AG20443 (cell line): ENCODE data around the gene CNBD2.
A peak's percentile ranks its signal among the peaks of the same experiment; 100 is the strongest.
"Not testable (repeated sequence)": the region's sequence is repeated elsewhere in the genome, so short reads cannot be mapped to it uniquely, and the experiment has no call there.

Experiments used
- DNase-seq: peaks from one replicate; pipeline ENCODE4 v3.0.0; 2012; ENCODE audit warnings: low spot score, mixed read lengths

The CNBD2 gene

DNA sequence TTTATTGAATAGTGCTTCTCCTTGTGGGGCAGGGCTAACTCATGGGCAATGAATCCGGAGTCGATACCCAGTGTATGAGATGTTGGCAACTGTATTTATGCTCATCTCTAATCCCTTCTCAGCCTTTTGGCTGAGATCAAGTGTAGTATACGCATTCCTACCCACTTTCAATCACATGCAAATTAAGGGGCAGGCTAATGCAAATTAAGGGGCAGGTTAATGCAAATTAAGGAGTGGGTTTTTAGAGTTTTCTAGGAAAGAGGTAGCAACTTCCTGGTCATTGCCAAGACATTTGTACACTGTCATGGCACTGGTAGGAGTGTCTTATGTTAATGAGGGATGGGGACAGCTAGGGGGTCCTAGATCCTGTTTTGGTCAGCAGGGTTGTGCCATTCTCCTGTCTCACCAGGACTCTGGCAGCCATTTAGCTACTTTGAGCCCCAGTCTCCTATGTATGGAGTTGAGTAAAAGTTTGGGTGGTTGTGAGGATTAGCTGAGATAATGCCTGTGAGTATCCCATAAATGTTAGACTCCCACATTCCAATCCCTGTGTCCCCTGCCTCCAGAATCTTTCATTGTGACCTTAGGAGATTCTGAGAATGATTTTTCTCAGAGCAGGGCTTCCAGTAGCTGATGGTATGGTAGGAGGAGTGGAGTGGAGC is at the start of gene CNBD2:
CNBD2 (plus strand) TSS at position 612 of the 662 bp plus-strand sequence. CDS start 173 bp downstream, outside the sequence.
- no peak for DNase-seq

DNA sequence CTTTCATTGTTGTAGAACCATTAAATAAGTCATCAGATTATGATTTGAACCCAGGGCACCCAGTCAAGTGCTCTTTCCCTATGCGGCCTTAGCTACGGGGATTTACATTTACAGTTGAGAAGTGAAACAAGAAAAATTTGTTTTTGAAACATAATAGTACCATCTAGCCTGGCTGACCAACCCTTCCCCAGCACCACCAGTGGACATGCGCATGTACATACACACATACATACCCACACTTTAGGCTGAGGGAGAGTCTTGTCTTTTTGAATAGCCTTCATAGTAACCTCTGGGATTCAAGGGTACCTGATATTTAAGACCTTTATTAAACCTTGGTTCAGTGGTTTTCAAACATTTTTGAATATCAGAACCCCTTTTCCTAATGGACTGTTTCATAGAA is 47.9 kb upstream of the CNBD2 start:
- no peak for DNase-seq

DNA sequence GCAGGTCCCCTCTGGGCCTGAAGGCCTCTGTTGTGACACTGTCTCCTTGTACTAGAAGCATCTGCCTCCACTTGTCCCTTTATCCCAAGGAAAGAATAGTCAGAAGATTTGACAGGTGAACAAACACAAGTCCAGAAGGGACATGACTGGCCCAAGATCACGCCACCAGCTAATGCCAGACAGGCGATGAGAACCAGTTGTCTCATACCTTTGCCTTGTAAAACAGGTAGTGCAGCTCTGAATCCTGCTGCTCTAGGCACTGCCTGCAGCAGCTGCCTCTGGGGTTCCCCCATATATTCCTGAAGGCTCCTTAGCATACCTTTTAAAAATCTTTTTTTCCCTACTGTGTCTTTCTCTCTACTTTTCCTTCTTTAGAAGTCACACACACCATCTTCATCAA is 39.1 kb upstream of the CNBD2 start:
- DNase-seq, result no peak

DNA sequence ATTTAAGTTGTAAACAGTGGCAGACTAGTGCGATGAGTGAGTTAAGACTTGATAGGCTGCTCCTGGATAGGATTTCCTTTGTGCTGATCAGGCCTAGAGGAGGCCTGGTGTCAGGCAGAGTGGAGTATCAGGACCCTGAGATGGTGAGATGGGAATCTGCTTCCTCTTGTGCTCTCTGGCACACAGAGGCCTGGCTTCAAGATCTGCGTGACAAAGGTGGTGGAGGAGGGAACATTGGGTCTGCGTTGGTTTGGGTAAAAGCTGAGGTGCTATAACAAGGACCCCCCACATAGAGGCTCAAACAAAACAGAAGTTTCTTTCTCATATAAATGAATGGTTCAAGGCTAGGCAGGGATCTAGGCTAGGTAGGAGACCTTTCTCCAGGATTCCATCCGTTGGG is 34.3 kb upstream of the CNBD2 start:
- no peak for DNase-seq

DNA sequence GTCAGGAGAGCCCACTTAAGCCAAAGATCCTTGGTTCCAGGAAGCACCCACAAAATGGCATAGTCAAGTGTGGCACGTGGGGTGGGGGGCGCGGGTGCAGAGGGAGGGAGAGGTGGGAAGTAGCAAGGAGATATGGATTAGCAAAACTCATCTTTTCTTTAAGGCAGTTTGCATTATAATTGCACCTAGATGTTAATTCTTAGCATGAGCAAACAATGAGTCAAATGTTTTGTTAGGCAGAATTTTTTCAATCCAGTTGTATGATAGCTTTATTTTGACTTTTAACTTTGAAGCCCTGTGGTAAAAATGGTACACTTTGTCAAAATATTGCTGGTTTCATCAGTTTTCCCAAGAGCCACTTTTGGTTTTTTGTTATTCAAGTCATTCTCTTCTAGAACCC is 29.1 kb upstream of the CNBD2 start:
- no peak for DNase-seq

DNA sequence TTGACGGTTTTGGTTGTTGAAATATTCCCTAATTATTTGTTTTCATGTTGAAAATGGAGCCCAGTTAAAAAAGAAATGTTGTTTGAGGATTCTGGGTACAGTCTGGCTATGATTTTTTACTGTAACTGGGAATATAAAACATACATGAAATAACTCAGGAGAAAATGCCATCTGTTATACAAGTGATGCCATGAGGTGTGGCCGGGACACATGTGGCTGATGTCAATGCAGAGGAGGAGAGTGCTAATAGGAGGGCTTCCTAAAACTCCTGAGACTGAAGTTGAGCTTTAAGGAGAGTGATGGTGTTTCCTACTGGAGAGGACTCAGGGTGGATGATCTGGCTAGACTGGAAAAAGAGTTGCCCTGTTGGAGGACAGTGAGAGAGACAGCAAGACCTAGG is 26.8 kb upstream of the CNBD2 start:
- DNase-seq, result no peak

DNA sequence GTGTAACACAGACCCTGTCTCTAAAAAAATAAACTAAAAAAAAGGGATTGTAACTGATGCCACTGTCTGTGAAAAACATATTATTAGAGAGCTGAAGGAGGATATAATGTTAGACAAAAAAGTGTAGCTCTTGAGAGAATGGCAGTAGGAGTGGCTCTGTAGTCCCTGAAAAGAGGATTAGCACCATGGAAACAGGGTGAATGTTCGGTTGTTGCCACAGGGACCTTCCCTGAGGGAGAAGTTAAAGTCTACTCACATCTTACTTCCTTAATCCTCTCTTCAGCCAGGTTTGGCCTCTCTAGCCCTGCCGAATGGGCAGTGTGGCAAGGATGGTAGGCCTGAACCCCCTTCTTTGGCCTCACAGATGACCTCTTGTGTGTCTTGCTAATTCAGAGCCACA is 26.1 kb upstream of the CNBD2 start:
- DNase-seq, result no peak

DNA sequence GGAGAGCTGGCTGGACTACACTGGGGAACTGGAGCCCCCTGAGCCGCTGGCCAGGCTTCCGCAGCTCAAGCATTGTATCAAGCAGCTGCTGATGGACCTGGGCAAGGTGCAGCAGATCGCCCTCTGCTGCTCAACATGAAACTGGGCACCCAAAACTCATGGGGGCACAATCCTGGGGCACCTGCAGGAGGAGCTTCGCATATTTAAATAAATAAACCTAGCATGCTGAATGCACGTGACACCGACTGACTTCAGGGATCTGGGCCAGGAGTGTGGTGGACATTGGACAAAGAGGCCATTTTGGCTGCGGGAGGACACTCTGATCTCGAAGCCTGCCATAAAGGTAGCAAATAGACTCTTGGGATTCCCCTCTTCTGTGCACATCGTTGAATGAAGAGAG is 20.9 kb upstream of the CNBD2 start:
- DNase-seq, result peak; percentile 30

DNA sequence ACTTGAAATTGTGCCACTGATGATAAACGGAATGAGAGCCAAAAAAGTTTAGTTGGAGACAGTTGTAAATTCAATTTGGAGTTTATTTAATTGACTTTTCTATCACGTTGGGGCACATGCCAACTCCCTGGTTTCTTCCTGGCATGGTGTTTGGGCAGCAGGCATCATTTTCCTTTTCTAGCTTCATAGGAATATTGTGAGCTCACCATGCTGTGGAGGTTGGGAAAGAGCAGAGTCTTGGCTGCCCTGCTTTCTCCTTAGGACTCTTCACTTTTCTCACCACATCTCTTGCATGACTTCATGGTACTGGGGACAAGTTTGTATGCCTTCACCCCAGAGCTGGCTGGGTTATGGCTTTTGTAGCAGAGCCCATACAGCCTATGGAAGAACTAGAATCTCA is 20.5 kb upstream of the CNBD2 start:
- DNase-seq, result no peak

DNA sequence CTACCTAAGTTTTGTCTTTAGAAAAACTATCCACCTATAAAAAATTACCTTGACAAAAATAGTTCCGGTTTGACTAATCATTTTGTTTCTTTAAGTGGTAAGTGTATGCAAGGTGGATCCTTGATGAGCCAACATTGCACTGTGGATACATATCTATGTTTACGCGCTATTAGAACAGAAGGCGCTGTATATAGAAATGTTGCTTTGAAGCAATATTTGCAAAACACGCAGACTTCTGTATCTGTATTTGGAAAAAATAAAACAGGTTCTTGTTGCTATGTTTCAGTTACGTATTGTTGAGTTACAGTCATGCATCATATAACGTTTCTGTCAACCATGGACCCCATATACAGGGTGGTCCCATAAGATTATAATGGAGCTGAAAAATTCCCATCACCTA is 18.3 kb upstream of the CNBD2 start:
- DNase-seq, result no peak

DNA sequence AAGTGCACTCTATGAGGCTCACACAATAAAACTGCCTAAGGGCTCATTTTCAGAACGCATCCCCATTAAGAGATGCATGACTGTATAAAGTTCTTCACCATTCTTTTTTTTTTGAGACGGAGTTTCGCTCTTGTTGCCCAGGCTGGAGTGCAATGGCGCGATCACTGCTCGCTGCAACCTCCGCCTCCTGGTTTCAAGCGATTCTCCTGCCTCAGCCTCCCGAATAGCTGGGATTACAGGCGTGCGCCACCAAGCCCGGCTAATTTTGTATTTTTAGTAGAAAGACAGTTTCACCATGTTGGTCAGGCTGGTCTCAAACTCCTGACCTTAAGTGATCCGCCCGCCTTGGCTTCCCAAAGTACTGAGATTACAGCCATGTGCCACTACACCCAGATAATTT is 16.3 kb upstream of the CNBD2 start:
- not testable (repeated sequence) for DNase-seq

DNA sequence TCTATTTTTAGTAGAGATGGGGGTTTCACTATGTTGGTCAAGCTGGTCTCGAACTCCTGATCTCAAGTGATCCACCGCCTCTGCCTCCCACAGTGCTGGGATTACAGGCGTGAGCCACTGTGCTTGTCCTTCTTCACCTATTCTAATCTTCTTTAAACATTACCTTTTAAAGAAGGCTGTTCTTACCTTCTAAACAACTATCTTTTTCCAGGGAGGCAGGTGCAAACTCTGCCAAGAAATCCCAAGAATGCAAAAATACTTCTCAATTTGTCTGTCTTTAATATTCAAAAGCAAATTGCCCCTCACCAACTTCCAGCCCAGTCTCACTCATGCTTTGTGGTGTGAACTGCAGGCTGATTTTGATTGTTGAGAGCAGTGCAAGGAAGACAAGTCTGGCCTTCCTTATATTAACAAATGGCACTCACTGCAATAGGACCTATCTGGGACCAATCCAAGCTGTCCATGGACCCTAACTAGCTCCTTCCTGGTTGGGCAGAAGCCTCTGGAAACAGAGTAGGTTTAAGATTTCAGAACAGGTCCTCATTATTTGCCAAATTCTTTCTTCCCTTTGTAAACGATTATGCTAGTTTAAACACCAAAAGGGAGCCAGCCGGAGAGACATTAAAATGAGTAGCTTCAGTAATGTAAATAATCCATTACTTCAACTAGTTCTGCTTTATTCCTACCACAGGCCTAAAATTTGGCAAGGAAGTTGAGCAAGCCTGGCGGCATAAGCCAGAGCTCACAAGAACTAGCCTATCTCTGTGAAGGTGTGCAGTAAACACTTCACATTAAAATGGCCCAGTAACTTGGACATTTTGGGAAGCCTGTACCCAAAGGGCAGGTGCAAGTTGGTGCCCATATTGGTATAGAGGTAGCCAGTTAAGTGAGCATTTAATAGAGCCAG is 15.7 kb upstream of the CNBD2 start:
- no peak for DNase-seq

DNA sequence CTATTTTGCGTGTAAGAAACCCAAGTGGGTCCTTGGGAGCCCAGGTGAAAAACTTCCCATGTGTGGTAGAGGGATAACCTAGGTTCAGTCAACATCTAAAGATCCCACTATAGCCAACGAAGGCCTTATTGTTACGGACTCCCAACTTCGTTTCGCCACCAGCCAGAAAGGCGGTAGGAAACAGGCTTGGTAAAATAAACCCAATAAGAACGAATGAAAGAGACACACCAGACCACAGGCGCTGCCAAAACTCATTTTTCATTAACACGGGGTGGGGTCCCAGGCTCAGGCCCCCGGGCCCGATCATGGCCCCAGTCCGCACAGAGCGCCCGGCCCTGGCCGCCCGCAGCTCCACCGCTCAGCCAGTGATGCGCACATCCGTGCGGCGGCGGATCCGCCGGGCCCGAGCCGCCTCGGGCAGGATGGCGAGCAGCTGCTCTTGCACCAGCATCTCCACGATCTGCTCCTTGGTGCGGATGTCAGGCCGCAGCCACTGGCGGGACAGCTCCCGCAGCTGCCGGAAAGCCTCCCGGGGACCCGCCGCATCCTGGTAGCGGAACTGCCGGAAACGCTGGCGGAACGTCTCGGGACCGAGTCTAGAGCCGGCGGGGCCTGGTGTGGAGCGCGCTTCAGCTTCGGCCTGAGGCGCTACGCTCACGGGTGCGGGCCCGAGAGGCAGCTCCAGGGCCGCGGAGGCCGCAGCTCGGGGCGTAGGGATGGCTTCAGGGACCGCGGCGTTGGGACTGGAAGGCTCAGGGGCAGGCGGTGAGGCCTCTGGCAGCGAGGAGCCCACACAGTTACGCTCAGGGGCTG is 14.8 kb upstream of the CNBD2 start:
- DNase-seq, result peak; percentile 68

DNA sequence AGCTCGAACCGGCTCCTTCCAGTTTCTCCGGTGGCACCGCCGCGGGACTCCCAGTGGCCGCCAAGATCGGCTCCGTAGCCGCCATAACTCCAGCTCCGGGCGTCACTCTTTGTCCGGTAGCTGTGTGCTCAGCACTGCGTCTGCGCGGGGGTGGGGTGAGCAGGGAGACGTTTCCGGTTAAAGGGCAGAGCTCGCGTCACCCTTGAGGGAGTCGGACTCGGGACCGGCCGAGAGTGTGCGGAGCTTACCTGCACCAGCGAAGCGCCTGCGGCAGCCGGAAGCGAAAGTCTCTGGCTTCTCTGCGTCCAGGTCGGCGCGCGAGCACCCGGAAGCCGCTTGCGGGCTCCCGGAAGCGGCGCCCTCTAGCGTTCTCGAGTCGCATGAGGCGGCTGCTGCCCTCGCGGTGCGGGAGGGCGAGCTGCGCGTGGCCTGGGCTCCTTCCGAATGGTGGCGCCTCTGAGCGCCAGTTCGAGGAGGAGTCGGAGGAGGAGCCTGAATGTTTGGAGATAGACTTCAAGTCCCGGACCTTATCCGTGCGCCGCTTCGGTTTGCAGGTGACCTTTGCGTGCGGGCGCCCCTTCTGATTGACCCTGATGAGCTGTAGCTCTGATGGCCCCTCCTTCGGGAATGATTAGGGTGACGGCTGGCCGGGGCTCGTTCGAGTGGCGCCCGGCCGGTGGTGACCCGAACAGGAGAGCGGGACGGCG is 14.0 kb upstream of the CNBD2 start, which contains the start of gene SCAND1:
SCAND1 (minus strand) TSS at position 303 of the 707 bp plus-strand sequence; CDS start at position 85, 218 bp downstream.
- peak; percentile 98 for DNase-seq

DNA sequence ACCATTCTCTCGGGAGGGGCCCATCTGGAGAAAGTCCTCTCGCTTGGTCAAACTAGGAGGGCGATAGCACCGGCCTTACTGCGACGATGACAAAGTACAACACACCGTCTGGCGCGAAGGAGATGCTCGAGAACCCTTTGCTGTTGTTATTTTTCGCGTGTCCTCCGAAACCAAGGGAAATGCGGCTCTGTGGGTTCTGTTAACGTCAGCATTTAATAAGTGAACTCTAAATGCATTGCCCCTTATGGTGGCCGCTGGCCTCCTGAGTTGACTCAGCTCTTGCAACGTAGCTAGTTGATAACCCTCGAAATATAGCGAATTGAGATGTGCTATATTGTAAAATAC is 13.5 kb upstream of the CNBD2 start:
- peak; percentile 55 for DNase-seq

DNA sequence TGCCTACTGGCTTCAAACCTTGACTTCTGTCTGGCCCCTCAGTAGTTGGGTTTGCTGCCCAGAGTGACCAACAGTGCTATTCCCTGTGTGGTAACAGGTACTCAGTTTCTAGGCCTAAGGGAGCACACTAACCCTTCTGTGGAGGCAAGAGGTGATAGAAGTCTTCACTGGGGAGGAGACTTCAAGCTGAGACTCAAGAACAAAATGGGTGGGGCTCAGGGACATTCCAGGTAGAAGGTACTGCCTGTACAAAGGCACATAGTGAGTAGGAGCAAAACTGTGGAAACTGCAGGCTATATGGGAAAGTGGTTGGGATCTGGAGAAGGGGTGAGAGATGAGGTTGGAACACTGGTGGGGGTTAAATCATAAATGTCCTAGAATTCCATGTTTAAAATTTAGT is 11.8 kb upstream of the CNBD2 start:
- no peak for DNase-seq

DNA sequence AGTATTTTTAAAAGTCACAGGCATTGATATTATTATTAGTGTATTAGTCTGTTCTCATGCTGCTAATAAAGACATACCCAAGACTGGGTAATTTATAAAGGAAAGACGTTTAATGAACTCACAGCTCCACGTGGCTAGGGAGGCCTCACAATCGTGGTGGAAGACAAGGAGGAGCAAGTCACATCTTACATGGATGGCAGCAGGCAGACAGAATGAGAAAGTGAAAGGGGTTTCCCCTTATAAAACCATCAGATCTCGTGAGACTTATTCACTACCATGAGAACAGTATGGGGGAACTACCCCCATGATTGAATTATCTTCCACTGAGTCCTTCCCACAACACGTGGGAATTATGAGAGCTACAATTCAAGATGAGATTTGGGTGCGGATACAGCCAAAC is 9.1 kb upstream of the CNBD2 start:
- not testable (repeated sequence) for DNase-seq

DNA sequence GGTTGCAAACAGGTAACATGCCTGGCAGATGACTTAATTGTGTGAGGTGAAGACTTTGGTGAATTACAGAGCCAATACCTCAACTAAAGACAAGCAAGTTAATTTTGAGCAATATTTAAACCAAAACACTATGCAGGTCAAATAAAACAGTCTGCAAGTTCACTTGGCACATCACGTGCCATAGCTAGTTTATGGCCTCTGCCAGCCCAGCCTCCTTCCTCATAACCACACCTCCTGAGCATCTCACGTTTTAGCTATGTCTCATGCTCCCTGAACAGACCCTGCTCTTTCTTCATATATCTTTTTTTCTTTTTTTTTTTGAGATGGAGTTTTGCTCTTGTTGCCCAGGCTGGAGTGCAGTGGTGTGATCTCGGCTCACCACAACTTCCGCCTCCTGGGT is 4.5 kb upstream of the CNBD2 start:
- no peak for DNase-seq

DNA sequence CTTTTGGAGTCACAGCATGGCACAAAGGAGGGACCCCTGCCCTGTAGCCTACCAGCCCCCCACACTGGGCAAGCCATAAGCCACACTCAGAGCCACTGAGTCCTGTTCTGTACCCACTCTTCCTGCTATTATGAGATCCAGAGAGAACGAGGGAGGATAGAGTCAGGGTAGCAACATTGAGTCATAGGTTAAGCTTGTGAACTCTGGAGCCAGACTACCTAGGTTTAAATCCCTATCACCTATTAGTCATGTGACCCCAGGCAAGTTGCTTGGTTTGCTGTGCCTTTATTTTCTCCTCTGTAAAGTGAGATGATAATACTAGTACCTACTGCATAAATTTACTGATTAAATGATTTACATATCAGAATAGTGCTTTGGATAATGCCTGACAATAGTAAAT is 540 bp downstream of the CNBD2 start:
- no peak for DNase-seq

DNA sequence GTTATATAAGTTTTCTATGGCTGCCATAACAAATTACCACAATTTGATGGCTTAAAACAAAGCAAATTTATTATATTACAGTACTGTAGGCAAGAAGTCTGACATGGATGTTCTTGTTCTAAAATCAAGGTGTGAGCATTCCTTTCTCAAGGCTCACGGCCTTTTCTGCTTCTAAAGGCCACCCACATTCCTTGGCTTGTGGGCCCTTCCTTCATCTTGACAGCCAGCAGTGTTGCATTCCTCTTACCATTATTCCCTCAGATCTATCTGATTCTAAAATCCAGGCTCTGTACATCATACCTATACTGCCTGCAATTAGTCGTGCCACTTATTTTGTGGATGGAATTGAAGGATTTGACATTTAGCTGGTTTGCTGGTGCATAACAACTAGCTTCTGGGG is 3.6 kb downstream of the CNBD2 start:
- DNase-seq, result no peak

DNA sequence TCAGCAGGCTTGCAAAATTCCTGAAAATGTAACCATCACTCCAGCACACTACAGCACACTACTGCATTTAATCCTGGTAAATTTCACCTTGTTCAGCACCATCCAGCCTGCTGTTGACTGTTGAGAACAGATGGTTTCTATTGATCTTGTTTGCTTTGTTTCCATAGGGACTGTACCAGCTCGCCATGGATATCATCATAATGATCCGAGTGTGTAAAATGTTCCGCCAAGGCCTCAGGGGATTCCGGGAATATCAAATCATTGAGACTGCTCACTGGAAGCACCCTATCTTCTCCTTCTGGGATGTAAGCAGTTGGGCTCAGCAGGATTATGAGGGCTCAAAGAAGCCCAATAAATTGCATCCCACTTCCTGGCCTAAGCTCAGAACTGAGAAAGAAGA is 4.1 kb downstream of the CNBD2 start:
- DNase-seq, result no peak

DNA sequence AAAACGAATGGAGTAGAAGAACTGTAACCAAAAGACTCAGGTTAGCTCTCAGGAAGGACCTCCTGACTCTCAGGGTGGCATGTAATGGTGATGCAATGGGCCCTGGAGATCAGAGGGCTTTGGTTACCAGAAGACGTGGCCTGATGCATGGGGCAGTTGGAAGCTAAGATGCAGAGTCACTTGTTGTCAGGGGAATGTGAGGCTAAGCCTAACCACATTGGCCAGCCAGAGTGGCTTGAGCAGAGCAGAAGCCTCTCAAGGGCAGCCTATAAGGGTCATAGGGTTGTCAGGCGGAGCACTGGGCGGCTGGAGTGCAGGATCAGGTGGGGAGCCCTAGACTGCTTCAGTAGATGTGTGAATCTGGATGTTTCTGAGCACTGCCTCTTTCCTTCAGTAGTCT is 5.9 kb downstream of the CNBD2 start:
- DNase-seq, result no peak
